Measurements from ENCODE around the gene POP5. TPM values are rescaled to one million over a fixed set of nuclear protein-coding genes. Genes with fewer than 3 reads are reported as not detected.

The POP5 gene
- total RNA-seq, 1 experiment from 2014 or later = 64.0 TPM

DNA sequence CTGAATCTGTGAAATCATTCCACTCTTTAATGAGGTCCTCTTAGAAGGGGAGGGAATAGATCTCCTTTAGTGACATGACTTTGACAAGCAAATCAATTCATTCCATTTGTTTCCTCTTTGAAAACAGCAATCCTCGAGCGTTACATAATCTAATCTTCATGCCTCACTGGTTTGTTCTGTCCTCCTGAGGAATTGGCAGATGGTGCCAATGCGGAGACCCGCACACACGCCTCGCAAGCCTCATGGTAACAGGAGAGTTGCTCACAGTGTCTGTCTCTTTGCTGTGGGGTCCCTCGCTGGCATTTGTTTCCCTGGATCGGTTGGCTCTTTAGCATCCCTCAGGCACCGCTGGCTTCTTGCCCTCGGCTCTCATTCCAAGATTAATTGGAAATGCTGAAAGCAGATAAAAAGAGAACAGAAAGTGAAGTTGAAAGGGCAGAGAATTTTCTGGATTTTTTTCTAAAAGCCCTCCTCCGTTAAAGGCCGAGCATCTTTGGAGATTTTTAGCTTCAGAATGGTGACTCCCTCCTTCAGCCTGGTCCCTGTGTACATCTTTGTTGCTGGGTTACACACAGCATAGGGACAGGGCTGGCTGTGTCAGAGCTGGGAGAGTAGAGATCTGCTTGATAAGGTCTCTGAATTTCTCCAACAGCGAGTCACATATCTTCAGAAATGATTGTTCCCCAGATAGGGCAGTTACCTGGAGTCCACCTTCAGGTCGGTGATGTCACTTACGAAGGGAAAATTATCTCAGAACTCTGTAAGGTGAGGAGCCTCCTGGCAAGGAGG lies 49.1 kb upstream of the POP5 start:
- Histone ChIP-seq H3K23ac (ENCODE audit: insufficient read length, low read depth, low read length) (no peak overlapping the region), H2AFZ (ENCODE audit: low read length) (no peak overlapping the region), H3K4ac (ENCODE audit: low read depth, low read length) (no peak overlapping the region), H2BK20ac (ENCODE audit: low read depth, low read length, poor library complexity, severe bottlenecking) (no peak overlapping the region), H2BK5ac (ENCODE audit: insufficient read length, low read length) (no peak overlapping the region), H2BK15ac (ENCODE audit: low read depth, low read length) (no peak overlapping the region), H3K23me2 (ENCODE audit: insufficient read length, low read depth, low read length, poor library complexity, severe bottlenecking) (no peaks in the 10 kb centered on the region), H3K9me3 (ENCODE audit: control insufficient read depth, low read depth, low read length) (no peaks in the 10 kb centered on the region), H3K27me3 (ENCODE audit: insufficient read depth, low read length) (no peaks in the 10 kb centered on the region), H3K4me2 (ENCODE audit: insufficient read depth, insufficient read length, low read length) (no peak overlapping the region), H3K4me1 (ENCODE audit: insufficient read depth, low read length) (no peaks in the 10 kb centered on the region), H2BK120ac (ENCODE audit: low read depth, low read length, poor library complexity, severe bottlenecking) (no peak overlapping the region), H2BK12ac (ENCODE audit: insufficient read length, low read depth, low read length) (no peak overlapping the region), H3K27ac (ENCODE audit: insufficient read length, low read depth, low read length) (no peak overlapping the region), H3T11ph (ENCODE audit: low read length) (no peak overlapping the region), H3K18ac (ENCODE audit: insufficient read length, low read depth, low read length) (no peak overlapping the region), H4K5ac (ENCODE audit: insufficient read length, low read depth, low read length) (no peak overlapping the region), H2AK5ac (ENCODE audit: insufficient read length, low read length) (no peak overlapping the region), H3K56ac (ENCODE audit: insufficient read length, low read depth, low read length) (no peak overlapping the region), H3K9ac (ENCODE audit: extremely low read depth, insufficient read length, low read length) (no peak overlapping the region), H3K79me2 (ENCODE audit: insufficient read depth, low read length) (no peaks in the 10 kb centered on the region), H3K14ac (ENCODE audit: insufficient read depth, low read length) (no peak overlapping the region), H4K20me1 (ENCODE audit: control insufficient read depth, insufficient read depth, insufficient read length) (no peaks in the 10 kb centered on the region), H3K79me1 (ENCODE audit: insufficient read depth, low read depth, low read length, poor library complexity, severe bottlenecking) (no peaks in the 10 kb centered on the region), H4K8ac (replicated peaks; ENCODE audit: insufficient read length, low read depth, low read length) (no peak overlapping the region), H4K91ac (ENCODE audit: insufficient read length, low read depth, low read length) (no peak overlapping the region)
- H3K4me1 Mint-ChIP-seq = peaks cover 6 to 7% of the 10 kb centered on the region in 2 experiments
- DNase-seq = no peak
- WGBS (ENCODE audit: extremely low coverage, insufficient read length, low lambda C conversion rate) = no CpG with 5 or more reads among the region's 15 CpGs
- no peaks in the 10 kb centered on the region for H3K27me3 Mint-ChIP-seq (ENCODE audit: low read depth)
- no peaks in the 10 kb centered on the region for H3K36me3 Mint-ChIP-seq (ENCODE audit: insufficient read depth in 1 of 3, low read depth in 3 of 3)
- H3K27ac Mint-ChIP-seq = no peak overlapping the region
- TF ChIP-seq, protein P1, sequence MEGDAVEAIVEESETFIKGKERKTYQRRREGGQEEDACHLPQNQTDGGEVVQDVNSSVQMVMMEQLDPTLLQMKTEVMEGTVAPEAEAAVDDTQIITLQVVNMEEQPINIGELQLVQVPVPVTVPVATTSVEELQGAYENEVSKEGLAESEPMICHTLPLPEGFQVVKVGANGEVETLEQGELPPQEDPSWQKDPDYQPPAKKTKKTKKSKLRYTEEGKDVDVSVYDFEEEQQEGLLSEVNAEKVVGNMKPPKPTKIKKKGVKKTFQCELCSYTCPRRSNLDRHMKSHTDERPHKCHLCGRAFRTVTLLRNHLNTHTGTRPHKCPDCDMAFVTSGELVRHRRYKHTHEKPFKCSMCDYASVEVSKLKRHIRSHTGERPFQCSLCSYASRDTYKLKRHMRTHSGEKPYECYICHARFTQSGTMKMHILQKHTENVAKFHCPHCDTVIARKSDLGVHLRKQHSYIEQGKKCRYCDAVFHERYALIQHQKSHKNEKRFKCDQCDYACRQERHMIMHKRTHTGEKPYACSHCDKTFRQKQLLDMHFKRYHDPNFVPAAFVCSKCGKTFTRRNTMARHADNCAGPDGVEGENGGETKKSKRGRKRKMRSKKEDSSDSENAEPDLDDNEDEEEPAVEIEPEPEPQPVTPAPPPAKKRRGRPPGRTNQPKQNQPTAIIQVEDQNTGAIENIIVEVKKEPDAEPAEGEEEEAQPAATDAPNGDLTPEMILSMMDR (conservative IDR thresholded peaks at IDR 0.05) = no peak
- no peaks in the 10 kb centered on the region for H3K9me3 Mint-ChIP-seq
- H3K4me3 Mint-ChIP-seq = no peak overlapping the region

Data from H9 (cell line).